Measurements from ENCODE around the gene STK38.

The STK38 gene

DNA sequence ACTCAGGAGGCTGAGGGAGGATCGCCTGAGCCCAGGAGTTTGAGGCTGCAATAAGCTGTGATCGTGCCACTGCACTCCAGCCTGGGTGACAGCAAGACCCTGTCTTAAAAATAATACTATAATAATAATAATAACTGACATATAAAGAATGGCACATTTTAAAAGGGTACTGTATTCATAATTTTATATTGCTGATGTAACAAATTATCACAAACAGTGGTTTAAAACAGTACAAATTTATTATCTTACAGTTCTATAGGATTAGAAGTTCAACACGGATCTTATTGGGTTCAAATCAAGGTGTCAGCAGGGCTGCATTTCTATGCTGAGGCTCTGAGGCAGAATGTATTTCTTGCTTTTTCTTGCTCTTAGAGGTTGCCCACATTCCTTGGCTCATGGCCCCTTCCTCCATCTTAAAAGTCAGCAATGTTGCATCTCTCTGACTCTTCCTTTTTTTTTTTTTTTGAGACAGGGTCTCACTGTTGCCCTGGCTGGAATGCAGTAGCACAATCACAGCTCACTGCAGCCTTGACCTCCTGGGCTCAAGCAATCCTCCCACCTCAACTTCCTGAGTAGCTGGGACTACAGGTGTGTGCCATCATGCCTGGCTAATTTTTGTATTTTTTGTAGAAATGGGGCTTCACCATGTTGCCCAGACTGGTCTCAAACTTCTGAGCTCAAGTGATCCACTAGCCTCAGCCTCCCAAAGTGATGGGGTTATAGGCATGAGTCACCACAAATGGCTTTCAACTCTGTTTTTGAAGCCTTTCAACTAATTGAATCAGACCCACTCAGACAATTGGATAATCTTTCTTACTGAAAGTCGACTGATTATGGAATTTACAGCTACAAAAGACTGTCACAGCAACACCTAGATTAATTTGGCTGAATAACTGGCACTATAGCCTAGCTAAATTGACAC is 24.1 kb upstream of the STK38 start:
- TF ChIP-seq, protein P1, sequence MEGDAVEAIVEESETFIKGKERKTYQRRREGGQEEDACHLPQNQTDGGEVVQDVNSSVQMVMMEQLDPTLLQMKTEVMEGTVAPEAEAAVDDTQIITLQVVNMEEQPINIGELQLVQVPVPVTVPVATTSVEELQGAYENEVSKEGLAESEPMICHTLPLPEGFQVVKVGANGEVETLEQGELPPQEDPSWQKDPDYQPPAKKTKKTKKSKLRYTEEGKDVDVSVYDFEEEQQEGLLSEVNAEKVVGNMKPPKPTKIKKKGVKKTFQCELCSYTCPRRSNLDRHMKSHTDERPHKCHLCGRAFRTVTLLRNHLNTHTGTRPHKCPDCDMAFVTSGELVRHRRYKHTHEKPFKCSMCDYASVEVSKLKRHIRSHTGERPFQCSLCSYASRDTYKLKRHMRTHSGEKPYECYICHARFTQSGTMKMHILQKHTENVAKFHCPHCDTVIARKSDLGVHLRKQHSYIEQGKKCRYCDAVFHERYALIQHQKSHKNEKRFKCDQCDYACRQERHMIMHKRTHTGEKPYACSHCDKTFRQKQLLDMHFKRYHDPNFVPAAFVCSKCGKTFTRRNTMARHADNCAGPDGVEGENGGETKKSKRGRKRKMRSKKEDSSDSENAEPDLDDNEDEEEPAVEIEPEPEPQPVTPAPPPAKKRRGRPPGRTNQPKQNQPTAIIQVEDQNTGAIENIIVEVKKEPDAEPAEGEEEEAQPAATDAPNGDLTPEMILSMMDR (IDR thresholded peaks at IDR 0.05; ENCODE audit: low read depth, low read length) = no peak
- DNase-seq = no peak
- no peaks in the 10 kb centered on the region for H3K36me3 ChIP-seq
- H3K4me3 ChIP-seq (ENCODE audit: low read depth, low read length) = no peak overlapping the region
- peaks cover 2% of the 10 kb centered on the region for H3K9me3 ChIP-seq (ENCODE audit: severe bottlenecking)
- no peak overlapping the region for H3K27ac ChIP-seq
- no peaks in the 10 kb centered on the region for H3K27me3 ChIP-seq (ENCODE audit: insufficient read depth, low read depth, severe bottlenecking)

DNA sequence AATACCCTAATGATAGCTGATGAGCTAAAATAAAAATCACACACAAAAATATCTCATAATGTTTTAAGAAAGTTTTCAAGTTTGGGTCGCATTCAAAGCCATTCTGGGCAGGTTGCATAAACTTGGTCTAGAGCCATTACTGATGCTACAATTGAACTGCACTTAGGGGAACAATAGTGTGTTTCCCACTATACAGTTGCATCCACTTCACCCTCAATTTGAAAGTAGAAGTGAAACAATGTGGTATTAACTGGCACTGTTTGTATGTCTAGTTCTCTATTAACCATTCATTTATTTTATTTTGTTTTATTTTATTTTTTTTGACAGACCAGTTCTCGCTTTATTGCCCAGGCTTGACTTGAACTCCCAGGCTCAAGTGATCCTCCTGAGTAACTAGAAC is 23.0 kb upstream of the STK38 start:
- DNase-seq = no peak
- Histone ChIP-seq H3K4me3 (ENCODE audit: low read depth, low read length) (no peak overlapping the region), H3K36me3 (no peaks in the 10 kb centered on the region), H3K9me3 (ENCODE audit: severe bottlenecking) (peaks cover 2% of the 10 kb centered on the region), H3K27ac (no peak overlapping the region), H3K27me3 (ENCODE audit: insufficient read depth, low read depth, severe bottlenecking) (no peaks in the 10 kb centered on the region)
- TF ChIP-seq, protein P1 (IDR thresholded peaks at IDR 0.05; ENCODE audit: low read depth, low read length) = no peak

DNA sequence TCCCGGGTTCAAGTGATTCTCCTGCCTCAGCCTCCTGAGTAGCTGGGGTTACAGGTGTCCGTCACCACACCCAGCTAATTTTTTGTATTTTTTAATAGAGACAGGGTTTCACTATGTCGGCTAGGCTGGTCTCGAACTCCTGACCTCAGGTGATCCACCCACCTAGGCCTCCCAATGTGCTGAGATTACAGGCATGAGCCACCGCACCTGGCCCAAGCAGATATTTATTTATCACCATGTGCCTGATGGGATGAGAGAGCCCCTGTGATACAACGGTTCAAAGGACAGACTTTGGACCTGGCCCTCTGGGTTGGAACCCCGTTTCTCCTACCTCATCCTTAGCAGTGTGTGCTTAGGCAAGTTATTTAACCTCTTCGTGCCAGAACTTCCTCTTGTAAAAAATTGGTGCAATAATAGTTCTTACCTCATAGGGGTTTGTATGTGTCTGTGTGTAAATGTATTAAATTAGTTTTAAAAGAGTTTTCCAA is 19.2 kb upstream of the STK38 start:
- DNase-seq = no peak
- no peaks in the 10 kb centered on the region for H3K36me3 ChIP-seq
- no peaks in the 10 kb centered on the region for H3K27me3 ChIP-seq (ENCODE audit: insufficient read depth, low read depth, severe bottlenecking)
- H3K9me3 ChIP-seq (ENCODE audit: severe bottlenecking) = no peaks in the 10 kb centered on the region
- TF ChIP-seq, protein P1 (IDR thresholded peaks at IDR 0.05; ENCODE audit: low read depth, low read length) = no peak
- no peak overlapping the region for H3K4me3 ChIP-seq (ENCODE audit: low read depth, low read length)
- H3K27ac ChIP-seq = no peak overlapping the region

DNA sequence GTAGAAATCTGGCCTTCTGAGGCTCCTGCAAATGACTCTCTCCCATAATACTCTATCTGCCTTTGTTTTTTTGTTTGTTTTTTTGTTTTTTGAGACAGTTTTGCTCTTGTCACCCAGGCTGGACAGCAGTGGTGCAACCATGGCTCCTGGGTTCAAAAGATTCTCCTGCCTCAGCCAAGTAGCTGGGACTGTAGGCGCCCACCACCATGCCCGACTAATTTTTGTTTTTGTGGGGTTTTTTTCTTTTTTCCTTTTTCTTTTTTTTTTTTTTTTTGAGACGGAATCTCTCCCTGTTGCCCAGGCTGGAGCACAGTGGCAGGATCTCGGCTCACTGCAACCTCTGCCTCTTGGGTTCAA is 16.6 kb upstream of the STK38 start:
- Histone ChIP-seq H3K27me3 (ENCODE audit: insufficient read depth, low read depth, severe bottlenecking) (no peaks in the 10 kb centered on the region), H3K4me3 (ENCODE audit: low read depth, low read length) (no peak overlapping the region), H3K27ac (no peak overlapping the region), H3K36me3 (no peaks in the 10 kb centered on the region), H3K9me3 (ENCODE audit: severe bottlenecking) (no peaks in the 10 kb centered on the region)
- DNase-seq = no peak
- TF ChIP-seq, protein P1 (IDR thresholded peaks at IDR 0.05; ENCODE audit: low read depth, low read length) = no peak

DNA sequence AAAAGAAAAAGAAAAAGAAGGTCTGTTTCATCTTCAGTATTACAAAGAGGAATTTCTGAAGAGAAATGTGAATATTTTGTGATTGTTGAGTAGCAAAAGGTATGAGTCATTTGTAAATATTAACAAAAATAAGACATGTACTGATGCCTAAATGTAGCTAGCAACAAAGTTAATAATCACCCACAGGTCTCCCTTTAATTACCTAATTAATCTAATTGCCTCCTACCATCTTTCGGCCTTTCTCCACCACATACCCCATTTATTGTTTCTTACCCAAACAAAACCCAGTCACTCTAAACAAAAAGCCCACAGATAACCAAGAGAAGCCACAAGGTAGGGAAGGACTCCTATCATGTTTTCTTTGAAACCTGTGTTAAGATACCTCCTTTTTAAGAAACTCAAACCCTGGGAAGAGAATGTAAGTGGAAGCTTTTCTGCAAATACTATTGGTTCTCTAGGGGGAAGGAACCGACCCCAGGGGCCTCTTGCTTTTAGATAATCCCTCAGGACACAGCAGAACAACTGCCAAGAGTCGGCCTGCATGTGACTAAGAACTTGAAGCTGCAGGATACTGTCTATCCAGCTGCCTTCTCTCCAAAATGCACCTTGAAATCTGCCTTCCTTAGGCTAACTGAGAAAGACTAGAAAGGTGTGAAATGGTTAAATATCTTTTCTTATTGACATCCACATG is 16.1 kb upstream of the STK38 start:
- DNase-seq = peak; percentile 50
- TF ChIP-seq, protein P1 (IDR thresholded peaks at IDR 0.05; ENCODE audit: low read depth, low read length) = no peak
- no peaks in the 10 kb centered on the region for H3K9me3 ChIP-seq (ENCODE audit: severe bottlenecking)

More for the DNA sequence above, 16.1 kb upstream of the STK38 start:
- Histone ChIP-seq H3K27me3 (ENCODE audit: insufficient read depth, low read depth, severe bottlenecking) (no peaks in the 10 kb centered on the region), H3K36me3 (no peaks in the 10 kb centered on the region), H3K27ac (no peak overlapping the region), H3K4me3 (ENCODE audit: low read depth, low read length) (no peak overlapping the region)

All from WERI-Rb-1 (cell line).